Activated CD4-positive, alpha-beta T cell treated with anti-CD3 and anti-CD28 coated beads, Interleukin-2, amount 50 U/mL, for 1 hour (primary cell): ENCODE data around the gene TNK2.
"Not testable (repeated sequence)": the region's sequence is repeated elsewhere in the genome, so short reads cannot be mapped to it uniquely, and the experiment has no call there.

Experiments used
- DNase-seq: peaks from one replicate; pipeline ENCODE4 v3.0.0-alpha.2; 2020

Gene TNK2

GRCh38 chr3:195844671-195845218 is 63.6 kb downstream of the TNK2 start:
- no peak for DNase-seq

GRCh38 chr3:195839260-195840010 is 68.9 kb downstream of the TNK2 start:
- DNase-seq: no peak

GRCh38 chr3:195838714-195839113 is 69.6 kb downstream of the TNK2 start:
- DNase-seq: no peak

GRCh38 chr3:195836476-195837135 is 71.7 kb downstream of the TNK2 start:
- no peak for DNase-seq

- DNase-seq: no peak
Measured at GRCh38 chr3:195835791-195836190, 72.6 kb downstream of the TNK2 start.

- DNase-seq: no peak
Measured at GRCh38 chr3:195834675-195835583, 73.4 kb downstream of the TNK2 start.

- DNase-seq: no peak
Measured at GRCh38 chr3:195829897-195830254, 78.5 kb downstream of the TNK2 start.

- no peak for DNase-seq
Measured at GRCh38 chr3:195828762-195829161, 79.6 kb downstream of the TNK2 start.

- no peak for DNase-seq
Measured at GRCh38 chr3:195825857-195826804, 82.2 kb downstream of the TNK2 start.

GRCh38 chr3:195825191-195825588 is 83.2 kb downstream of the TNK2 start:
- no peak for DNase-seq

- not testable (repeated sequence) for DNase-seq
Measured at GRCh38 chr3:195824425-195825190, 83.7 kb downstream of the TNK2 start.

GRCh38 chr3:195823999-195824398 is 84.4 kb downstream of the TNK2 start:
- DNase-seq: no peak

- no peak for DNase-seq
Measured at GRCh38 chr3:195823280-195823679, 85.1 kb downstream of the TNK2 start.

GRCh38 chr3:195822131-195822696 is 86.1 kb downstream of the TNK2 start:
- no peak for DNase-seq

- no peak for DNase-seq
Measured at GRCh38 chr3:195821403-195822130, 86.8 kb downstream of the TNK2 start.

GRCh38 chr3:195820901-195821300 is 87.5 kb downstream of the TNK2 start:
- no peak for DNase-seq

- no peak for DNase-seq
Measured at GRCh38 chr3:195820186-195820585, 88.2 kb downstream of the TNK2 start.

- no peak for DNase-seq
Measured at GRCh38 chr3:195818301-195818700, 90.0 kb downstream of the TNK2 start.

GRCh38 chr3:195817578-195818135 is 90.7 kb downstream of the TNK2 start:
- no peak for DNase-seq
